Keratinocyte (primary cell): Measurements from ENCODE around the gene CAP2.

Source experiments
- CTCF ChIP-seq, 3 experiments: IDR thresholded peaks in 1 of 3; conservative IDR thresholded peaks in 1 of 3; optimal IDR thresholded peaks in 1 of 3; 2 replicates in 2 of 3; 3 replicates in 1 of 3; pipeline versions ENCODE3 to v1.5.1; 2011; ENCODE audit warnings: low read length in 3 of 3, mild to moderate bottlenecking in 3 of 3, moderate library complexity in 2 of 3, control low read depth in 1 of 3, inconsistent platforms in 1 of 3; ENCODE audit not compliant: insufficient read depth in 2 of 3; ENCODE audit errors: extremely low read depth in 1 of 3
- EZH2 ChIP-seq: IDR thresholded peaks from one replicate; pipeline ENCODE4 v1.6.1; 2012; ENCODE audit warnings: inconsistent platforms, mild to moderate bottlenecking, low read length, moderate library complexity

GRCh38 chr6:17410281-17410680, 16.9 kb downstream of the CAP2 start:
- no peak for TF ChIP-seq CTCF (optimal IDR thresholded peaks at IDR 0.05 in 1 of 3, IDR thresholded peaks at IDR 0.05 in 1 of 3, conservative IDR thresholded peaks at IDR 0.05 in 1 of 3; ENCODE audit: extremely low read depth in 1 of 3, insufficient read depth in 2 of 3, low read length in 3 of 3)
- TF ChIP-seq EZH2: no peak
